Fibroblast of skin of left quadriceps (primary cell): Measurements from ENCODE around the gene OR2G6.
"Not testable (repeated sequence)": the region's sequence is repeated elsewhere in the genome, so short reads cannot be mapped to it uniquely, and the experiment has no call there.

ENCODE experiments used
- DNase-seq, 2 experiments: peaks; one replicate each; pipeline ENCODE4 v3.0.0-alpha.2; 2013; ENCODE audit warnings: low read depth in 2 of 2

OR2G6 gene

DNA sequence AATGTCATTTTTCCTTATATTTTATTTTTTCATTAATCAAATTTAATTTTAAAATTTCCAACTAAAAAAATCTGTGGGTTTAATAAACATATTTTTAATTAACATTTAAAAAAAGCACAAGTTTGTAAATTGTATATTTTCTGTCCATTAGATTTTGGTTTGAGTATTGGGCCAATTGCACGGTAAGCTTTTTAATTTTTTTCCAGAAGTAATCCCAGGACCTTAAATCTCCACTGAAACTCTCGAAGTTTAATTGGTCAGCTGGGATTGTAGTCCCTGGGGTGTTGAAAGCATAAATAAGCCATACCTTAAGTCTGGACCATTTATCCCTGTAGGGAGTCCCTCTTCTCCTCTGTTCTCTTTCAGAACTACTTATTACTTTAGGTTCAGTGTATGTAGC, at the start of gene OR2G6:
OR2G6 (plus strand) TSS at position 301 of the 400 bp plus-strand sequence. CDS start 13,574 bp downstream, outside the sequence.
- not testable (repeated sequence) for DNase-seq

DNA sequence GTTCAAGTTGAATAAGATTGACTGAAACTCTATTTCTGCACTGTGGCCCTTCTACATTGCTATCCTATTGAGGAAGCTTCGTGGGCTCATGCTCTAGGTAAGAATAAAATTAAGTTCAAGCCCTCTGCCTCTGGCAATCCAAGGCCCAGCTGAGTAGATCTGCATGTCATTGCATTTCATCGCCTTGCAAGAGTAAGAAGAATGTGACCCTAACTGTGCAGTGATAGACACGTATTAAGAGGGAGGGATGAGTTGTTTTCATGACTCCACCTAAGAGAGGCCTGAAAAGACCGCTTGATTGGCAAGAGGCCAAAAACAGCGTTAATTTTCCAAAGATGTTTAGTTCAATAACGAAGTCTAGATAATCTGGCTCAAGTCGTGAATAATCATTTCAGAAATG, 48.8 kb upstream of the OR2G6 start:
- DNase-seq, result not testable (repeated sequence)

DNA sequence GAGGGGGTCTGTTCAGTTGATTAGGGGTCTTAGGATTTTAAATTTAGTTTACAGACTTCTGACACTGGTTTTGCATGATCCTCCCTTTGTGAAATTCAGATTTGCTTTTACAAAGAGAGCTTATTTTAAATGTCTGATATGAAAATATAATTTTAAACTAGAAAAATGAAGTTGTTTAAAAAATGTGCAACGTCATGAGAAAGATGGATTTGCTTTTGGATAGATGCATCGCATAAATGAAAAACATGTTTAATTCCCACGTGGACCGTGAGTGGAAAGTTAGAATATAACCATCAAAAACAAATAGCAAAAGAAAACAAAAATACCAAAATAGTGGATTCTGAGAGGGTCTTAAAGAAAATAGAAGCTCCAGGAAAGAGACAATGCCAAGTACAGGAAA, 36.7 kb upstream of the OR2G6 start:
- DNase-seq, result no peak

DNA sequence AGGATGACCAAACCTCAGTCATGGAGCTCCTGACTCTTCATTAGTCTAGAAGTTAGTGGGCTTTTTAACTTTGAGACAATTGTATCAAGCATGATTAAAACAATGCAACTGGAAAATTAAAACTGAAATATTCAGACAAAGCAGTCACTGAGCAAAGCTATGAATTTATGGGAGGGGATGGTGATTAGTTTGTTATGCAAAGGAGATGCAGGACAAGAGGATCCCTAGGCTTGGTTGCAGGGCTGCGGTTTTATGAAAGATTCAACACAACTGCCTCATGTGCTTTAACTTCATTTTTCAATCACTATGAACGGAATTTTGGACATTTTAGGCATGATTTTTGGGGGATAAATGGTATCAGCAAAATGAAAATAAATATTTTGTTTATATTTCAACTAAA, 35.8 kb upstream of the OR2G6 start:
- DNase-seq, result not testable (repeated sequence)

DNA sequence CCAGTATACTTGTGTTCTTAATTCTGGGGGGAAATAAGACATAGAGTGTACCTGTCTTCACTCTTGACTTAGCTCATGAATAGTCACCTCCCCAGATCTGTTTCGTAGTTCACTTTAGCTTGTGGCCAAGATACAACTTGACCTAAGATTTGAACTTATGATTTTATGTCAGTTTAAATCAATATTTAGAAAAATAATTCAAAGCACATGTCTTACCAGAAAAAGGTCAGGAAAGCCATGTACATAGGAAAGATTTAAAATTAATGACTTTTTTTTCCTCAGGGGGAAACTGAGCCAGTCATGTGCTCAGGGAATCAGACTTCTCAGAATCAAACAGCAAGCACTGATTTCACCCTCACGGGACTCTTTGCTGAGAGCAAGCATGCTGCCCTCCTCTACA, 34.8 kb upstream of the OR2G6 start, which contains the start of gene OR2T3:
OR2T3 (plus strand) TSS at position 301 of the 400 bp plus-strand sequence; CDS start at position 301, 0 bp downstream.
- DNase-seq, result not testable (repeated sequence)

DNA sequence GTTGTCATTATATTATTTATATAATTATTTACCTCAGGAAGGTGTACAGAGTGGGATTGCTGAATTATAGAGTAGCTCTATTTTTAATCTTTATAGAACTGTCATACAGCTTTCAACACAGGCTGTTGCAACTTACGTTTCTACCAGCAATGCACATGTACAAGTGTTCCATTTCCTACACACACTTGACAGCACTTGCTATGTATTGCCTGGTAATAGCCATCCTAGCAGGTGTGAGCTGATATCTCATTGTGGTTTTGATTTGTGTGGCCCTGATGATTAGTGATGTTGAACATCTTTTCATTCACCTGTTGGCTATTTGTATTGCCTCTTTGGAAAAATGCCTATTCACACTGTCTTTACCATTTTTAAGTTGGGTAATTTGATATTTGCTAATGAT, 32.2 kb upstream of the OR2G6 start:
- not testable (repeated sequence) for DNase-seq

DNA sequence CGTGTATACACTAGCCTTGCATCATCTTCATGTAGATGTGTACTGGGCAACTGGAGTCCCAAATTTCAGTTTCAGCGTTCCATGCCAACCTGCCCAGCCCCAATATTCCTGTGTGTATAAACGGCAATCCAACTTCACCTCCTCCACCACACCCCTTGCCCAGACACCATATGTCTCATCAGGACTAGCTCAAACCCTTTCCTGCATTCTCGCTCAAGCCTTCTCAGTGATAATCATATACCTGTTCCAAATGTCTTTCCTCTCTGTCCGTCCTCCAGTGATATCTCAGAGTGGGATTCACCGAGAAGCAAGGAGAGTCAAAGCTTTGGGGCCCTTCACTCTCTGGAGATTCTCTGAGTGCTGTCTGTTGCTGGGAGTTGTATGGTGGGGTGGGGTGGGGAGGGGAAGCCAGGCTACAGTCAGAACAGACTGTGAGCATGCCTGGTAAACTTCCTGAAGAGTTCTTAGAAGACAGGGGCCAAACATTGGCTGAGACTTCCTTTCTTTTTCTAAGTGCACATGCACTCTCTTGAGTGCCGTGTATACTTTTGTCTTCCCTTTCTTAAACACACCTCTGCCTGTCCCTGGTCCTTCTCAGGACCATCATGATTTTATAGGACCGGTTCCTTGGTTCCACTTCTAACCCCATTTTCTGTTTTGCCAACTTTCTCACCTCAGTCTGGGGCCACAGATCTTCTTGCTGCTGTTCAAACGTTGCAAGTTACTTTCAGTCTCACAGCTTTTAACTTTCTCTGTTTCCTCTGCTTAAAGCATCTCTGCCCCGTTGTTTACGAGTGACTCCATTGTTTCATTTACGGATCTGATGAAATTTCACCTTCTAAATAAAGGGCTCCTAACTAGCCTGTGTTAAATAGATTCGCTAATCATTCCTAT, 25.9 kb upstream of the OR2G6 start:
- DNase-seq, result not testable (repeated sequence)

DNA sequence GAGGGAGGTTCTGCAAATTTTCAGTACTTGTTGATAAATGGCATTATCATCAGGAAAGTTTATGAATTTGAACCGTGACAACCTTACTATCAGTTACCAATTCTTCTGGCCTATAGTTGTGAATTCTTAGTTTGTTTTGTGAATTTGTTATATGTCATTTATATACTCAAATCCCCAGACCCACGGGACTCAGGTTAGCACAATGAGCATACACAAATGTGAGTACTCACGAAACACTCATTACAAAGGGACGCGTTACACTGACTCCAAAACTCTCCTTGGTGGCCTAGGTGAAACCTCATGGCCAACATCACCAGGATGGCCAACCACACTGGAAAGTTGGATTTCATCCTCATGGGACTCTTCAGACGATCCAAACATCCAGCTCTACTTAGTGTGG, 19.6 kb upstream of the OR2G6 start, which contains the start of gene OR2T5:
OR2T5 (plus strand) TSS at position 301 of the 400 bp plus-strand sequence; CDS start at position 301, 0 bp downstream.
- not testable (repeated sequence) for DNase-seq

DNA sequence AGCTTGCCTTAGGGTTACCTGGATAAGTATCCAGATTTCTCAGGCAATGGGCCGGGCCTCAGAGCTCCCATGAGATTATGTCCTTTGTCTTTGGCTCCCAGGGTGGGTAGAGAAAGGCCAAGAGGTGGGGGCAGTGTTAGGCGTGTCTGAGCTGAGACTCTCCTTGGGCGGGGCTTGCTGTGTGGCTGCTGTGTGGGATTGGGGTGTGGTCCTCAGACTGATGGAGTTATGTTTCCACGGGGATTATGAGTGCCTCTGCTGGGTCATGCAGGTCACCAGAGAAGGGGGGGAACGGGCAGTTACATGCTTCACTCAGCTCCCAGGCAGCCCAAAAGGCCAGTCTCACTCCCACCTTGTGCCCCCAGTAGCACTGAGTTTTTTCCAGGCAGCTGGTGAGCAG, 11.2 kb upstream of the OR2G6 start:
- DNase-seq, result not testable (repeated sequence)

DNA sequence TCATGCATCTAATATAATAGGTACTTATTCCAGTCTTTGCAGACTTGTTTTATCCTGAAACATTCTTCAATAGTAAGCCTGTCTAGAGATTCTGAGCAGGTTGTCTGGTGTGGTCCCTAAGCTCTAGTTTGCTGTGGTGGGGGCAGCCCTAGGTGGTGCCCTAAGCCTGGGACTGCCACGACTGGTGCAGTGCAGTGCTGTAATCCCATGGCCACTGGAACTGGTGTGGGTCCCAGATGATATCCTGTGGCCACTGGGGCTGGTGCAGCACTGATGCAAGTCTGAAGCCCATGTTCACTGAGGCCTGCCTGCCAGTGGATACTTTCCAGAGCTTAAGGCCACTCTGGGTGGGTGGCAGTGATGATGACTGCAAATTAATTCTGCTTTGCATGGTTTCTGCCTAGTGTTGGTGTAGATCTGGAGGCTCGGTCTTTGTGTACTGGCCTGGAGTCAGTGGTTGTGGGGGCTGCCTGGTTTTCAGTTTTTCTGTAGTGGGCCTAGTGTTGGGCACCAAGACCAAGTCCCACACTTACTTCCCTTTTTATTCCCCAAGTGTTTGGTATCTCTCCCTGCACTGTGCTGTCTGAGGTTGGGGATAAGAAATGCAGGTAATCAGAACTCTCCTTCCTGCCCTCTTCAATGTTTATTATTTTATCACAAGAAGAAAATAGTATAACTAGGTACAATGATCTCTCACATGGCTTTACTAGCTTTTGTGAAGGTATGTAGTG, 7.4 kb upstream of the OR2G6 start:
- not testable (repeated sequence) for DNase-seq

DNA sequence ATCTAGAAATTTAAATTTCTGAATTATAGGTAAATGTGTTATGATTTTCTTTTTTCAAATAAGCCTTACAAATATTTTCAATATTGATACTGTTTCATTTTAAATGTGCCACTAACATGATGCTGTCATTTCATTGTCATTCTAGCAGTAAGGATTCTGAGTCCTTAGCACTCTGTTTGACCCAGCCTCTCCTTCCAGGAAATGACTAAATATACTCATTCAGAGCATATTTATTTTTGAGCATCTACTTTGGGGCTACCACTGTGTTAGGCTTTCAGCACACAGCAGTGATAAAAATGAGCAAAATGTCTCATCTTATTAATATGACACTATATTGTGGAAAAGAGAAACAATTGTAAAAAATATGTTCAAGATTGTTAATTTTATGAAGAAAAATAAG, 2.3 kb downstream of the OR2G6 start:
- not testable (repeated sequence) for DNase-seq

DNA sequence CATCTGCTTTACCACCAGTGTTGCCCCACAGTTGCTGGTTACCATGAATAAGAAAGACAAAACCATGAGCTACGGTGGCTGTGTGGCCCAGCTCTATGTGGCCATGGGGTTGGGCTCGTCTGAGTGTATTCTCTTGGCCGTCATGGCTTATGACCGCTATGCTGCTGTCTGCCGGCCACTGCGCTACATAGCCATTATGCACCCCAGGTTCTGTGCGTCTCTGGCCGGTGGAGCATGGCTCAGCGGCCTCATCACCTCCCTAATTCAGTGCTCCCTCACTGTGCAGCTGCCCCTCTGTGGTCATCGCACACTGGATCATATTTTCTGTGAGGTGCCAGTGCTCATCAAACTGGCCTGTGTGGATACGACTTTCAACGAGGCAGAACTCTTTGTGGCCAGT, 14.0 kb downstream of the OR2G6 start:
- no peak for DNase-seq

DNA sequence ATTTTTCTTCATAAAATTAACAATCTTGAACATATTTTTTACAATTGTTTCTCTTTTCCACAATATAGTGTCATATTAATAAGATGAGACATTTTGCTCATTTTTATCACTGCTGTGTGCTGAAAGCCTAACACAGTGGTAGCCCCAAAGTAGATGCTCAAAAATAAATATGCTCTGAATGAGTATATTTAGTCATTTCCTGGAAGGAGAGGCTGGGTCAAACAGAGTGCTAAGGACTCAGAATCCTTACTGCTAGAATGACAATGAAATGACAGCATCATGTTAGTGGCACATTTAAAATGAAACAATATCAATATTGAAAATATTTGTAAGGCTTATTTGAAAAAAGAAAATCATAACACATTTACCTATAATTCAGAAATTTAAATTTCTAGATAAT, 29.6 kb downstream of the OR2G6 start:
- not testable (repeated sequence) for DNase-seq

DNA sequence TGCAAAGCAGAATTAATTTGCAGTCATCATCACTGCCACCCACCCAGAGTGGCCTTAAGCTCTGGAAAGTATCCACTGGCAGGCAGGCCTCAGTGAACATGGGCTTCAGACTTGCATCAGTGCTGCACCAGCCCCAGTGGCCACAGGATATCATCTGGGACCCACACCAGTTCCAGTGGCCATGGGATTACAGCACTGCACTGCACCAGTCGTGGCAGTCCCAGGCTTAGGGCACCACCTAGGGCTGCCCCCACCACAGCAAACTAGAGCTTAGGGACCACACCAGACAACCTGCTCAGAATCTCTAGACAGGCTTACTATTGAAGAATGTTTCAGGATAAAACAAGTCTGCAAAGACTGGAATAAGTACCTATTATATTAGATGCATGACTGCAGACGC, 39.5 kb downstream of the OR2G6 start:
- DNase-seq, result not testable (repeated sequence)

DNA sequence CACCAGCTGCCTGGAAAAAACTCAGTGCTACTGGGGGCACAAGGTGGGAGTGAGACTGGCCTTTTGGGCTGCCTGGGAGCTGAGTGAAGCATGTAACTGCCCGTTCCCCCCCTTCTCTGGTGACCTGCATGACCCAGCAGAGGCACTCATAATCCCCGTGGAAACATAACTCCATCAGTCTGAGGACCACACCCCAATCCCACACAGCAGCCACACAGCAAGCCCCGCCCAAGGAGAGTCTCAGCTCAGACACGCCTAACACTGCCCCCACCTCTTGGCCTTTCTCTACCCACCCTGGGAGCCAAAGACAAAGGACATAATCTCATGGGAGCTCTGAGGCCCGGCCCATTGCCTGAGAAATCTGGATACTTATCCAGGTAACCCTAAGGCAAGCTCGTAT, 43.2 kb downstream of the OR2G6 start:
- DNase-seq, result not testable (repeated sequence)

DNA sequence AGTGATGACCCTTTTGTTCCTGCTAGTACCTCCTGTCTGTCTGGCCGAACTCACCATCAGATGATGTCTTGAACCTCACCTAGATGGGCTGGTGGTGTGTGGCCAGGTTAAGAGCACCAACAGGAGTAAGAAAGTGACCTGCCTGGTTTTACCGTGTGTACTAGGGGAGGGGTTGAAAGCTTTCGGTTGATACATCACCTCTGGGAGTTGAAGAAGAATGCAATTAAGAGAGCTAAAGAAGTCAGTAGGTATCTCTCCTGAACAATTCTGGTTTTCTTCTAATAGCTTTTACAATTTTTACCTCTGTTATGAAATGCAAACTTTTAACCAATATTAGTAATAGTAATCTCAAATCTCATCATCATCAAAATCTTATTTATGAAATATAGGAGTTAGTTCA, 54.8 kb downstream of the OR2G6 start, which contains the start of gene OR2T29:
OR2T29 (minus strand) TSS at position 101 of the 400 bp plus-strand sequence. CDS start 3,281 bp downstream, outside the sequence.
- not testable (repeated sequence) for DNase-seq

DNA sequence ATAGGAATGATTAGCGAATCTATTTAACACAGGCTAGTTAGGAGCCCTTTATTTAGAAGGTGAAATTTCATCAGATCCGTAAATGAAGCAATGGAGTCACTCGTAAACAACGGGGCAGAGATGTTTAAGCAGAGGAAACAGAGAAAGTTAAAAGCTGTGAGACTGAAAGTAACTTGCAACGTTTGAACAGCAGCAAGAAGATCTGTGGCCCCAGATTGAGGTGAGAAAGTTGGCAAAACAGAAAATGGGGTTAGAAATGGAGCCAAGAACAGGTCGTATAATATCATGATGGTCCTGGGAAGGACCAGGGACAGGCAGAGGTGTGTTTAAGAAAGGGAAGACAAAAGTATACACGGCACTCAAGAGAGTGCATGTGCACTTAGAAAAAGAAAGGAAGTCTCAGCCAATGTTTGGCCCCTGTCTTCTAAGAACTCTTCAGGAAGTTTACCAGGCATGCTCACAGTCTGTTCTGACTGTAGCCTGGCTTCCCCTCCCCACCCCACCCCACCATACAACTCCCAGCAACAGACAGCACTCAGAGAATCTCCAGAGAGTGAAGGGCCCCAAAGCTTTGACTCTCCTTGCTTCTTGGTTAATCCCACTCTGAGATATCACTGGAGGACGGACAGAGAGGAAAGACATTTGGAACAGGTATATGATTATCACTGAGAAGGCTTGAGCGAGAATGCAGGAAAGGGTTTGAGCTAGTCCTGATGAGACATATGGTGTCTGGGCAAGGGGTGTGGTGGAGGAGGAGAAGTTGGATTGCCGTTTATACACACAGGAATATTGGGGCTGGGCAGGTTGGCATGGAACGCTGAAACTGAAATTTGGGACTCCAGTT, 57.9 kb downstream of the OR2G6 start:
- not testable (repeated sequence) for DNase-seq

DNA sequence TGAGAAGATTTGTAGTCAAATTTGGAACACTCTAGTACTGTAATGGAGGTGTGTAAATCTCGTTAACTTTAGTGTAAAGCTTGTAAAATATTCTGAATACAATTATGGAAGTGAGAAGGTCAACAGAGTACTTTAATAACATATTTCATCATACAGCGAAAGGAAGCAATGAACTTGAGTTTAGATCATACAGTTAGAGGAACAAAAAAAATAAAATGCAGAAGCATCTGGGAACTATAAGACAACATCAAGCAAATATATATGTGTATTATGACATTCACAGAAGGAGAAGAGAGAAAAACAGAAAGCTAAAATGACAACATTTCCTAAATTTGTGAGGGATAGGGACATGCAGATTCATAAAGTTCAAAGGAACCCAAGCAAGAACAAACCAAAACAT, 61.2 kb downstream of the OR2G6 start:
- DNase-seq, result not testable (repeated sequence)

DNA sequence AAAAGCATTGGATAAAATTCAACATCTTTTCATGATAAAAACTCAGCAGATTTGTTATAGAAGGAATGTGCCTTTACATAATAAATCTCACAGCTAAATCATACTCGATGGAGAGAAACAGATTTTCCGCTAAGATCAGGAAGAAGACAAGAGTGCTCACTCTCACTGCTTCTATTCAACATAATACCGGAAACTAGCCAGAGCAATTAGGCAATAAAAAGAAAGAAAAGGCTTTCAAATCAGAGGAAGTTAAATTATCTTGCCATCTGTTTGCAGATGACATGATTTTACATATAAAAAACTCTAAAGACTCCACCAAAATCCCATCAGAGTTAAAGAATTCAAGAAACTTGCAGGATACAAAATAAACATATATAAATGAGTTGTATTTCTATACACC, 62.9 kb downstream of the OR2G6 start:
- DNase-seq, result not testable (repeated sequence)

DNA sequence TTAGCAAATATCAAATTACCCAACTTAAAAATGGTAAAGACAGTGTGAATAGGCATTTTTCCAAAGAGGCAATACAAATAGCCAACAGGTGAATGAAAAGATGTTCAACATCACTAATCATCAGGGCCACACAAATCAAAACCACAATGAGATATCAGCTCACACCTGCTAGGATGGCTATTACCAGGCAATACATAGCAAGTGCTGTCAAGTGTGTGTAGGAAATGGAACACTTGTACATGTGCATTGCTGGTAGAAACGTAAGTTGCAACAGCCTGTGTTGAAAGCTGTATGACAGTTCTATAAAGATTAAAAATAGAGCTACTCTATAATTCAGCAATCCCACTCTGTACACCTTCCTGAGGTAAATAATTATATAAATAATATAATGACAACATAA, 64.2 kb downstream of the OR2G6 start:
- not testable (repeated sequence) for DNase-seq

DNA sequence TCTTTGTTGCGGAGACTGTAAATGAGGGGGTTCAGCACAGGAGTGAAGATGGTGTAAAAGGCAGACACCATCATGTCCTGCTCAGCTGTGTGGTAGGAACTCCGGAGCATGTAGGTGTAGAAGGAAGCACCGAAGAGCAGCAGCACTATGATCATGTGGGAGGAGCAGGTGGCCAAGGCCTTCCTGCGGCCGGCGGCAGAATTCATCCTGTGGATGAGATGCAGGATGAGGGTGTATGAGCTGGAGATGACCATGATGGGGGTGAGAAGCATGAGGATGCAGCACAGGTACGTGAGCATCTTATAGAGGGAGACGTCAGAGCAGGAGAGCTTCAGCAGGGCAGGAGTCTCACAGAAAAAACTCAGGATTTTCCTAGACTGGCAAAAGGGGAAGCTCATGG, 66.0 kb downstream of the OR2G6 start:
- DNase-seq, result not testable (repeated sequence)
